Ramos (cell line): ENCODE measurements around the gene KCNJ4.

ENCODE experiments used
- in situ Hi-C: fragments of 300-500 bp; cut with MboI; formaldehyde crosslinking; loops from one replicate; pipeline ENCODE4 v1.14.3; 2022; ENCODE audit warnings: low sequenced_read_pairs; ENCODE audit not compliant: unreplicated experiment

KCNJ4 gene

GRCh38 chr22:38454353-38455075, 485 bp downstream of the KCNJ4 start:
- in situ Hi-C loops, result no loop called here

GRCh38 chr22:38453996-38454352, 1.0 kb downstream of the KCNJ4 start:
- in situ Hi-C loops, result no loop called here

GRCh38 chr22:38453066-38453672, 1.8 kb downstream of the KCNJ4 start:
- in situ Hi-C loops, result no loop called here

- in situ Hi-C loops, result no loop called here
Measured at GRCh38 chr22:38452373-38453065, 2.5 kb downstream of the KCNJ4 start.

- in situ Hi-C loops, result no loop called here
Measured at GRCh38 chr22:38451864-38452263, 3.1 kb downstream of the KCNJ4 start.

GRCh38 chr22:38451404-38451803, 3.6 kb downstream of the KCNJ4 start:
- in situ Hi-C loops, result no loop called here

- in situ Hi-C loops, result no loop called here
Measured at GRCh38 chr22:38450234-38450797, 4.7 kb downstream of the KCNJ4 start.

GRCh38 chr22:38449776-38450175, 5.2 kb downstream of the KCNJ4 start:
- in situ Hi-C loops, result no loop called here

- in situ Hi-C loops, result no loop called here
Measured at GRCh38 chr22:38448945-38449745, 5.9 kb downstream of the KCNJ4 start.

GRCh38 chr22:38446018-38446601, 8.9 kb downstream of the KCNJ4 start:
- in situ Hi-C loops, result no loop called here

GRCh38 chr22:38444783-38445182, 10.2 kb downstream of the KCNJ4 start:
- in situ Hi-C loops, result no loop called here

- in situ Hi-C loops, result no loop called here
Measured at GRCh38 chr22:38443628-38444521, 11.1 kb downstream of the KCNJ4 start.

- in situ Hi-C loops, result no loop called here
Measured at GRCh38 chr22:38442967-38443627, 11.9 kb downstream of the KCNJ4 start.

- in situ Hi-C loops, result no loop called here
Measured at GRCh38 chr22:38441620-38442287, 13.2 kb downstream of the KCNJ4 start.

GRCh38 chr22:38440747-38441350, 14.2 kb downstream of the KCNJ4 start:
- in situ Hi-C loops, result no loop called here

GRCh38 chr22:38437416-38437815, 17.6 kb downstream of the KCNJ4 start:
- in situ Hi-C loops, result no loop called here

- in situ Hi-C loops, result no loop called here
Measured at GRCh38 chr22:38436629-38437395, 18.2 kb downstream of the KCNJ4 start.
